ENCODE results near the gene KRT86.
"Not testable (repeated sequence)": the region's sequence is repeated elsewhere in the genome, so short reads cannot be mapped to it uniquely, and the experiment has no call there.

GRCh38 chr12:52252175-52252615, 22.2 kb upstream of the KRT86 start:
- TF ChIP-seq, protein P1, sequence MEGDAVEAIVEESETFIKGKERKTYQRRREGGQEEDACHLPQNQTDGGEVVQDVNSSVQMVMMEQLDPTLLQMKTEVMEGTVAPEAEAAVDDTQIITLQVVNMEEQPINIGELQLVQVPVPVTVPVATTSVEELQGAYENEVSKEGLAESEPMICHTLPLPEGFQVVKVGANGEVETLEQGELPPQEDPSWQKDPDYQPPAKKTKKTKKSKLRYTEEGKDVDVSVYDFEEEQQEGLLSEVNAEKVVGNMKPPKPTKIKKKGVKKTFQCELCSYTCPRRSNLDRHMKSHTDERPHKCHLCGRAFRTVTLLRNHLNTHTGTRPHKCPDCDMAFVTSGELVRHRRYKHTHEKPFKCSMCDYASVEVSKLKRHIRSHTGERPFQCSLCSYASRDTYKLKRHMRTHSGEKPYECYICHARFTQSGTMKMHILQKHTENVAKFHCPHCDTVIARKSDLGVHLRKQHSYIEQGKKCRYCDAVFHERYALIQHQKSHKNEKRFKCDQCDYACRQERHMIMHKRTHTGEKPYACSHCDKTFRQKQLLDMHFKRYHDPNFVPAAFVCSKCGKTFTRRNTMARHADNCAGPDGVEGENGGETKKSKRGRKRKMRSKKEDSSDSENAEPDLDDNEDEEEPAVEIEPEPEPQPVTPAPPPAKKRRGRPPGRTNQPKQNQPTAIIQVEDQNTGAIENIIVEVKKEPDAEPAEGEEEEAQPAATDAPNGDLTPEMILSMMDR (IDR thresholded peaks at IDR 0.05) = not testable (repeated sequence)
- not testable (repeated sequence) for TF ChIP-seq EZH2 (IDR thresholded peaks at IDR 0.05; ENCODE audit: borderline replicate concordance, insufficient read depth, low read depth, low read length, poor library complexity, severe bottlenecking)
